WTC11 (cell line): ENCODE measurements around the gene USP21. TPM values are rescaled to one million over a fixed set of nuclear protein-coding genes. Genes with fewer than 3 reads are reported as not detected.

ENCODE experiments used
- ATAC-seq: fragments of 200-7000 bp; cut with Tn5 transposase; 2 replicates; pipeline ENCODE4 v1.10.0; 2021; ENCODE audit warnings: mild to moderate bottlenecking, moderate library complexity
- CTCF ChIA-PET: fragments of 300-600 bp; sonication (Branson Sonifier 250); formaldehyde crosslinking; loops from one replicate; lab custom pipeline; 2021; ENCODE audit warnings: antibody characterized with exemption; lab: Charles Lee
- POLR2A ChIA-PET: fragments of 350-600 bp; sonication (Branson Sonifier 250); formaldehyde crosslinking; loops from one replicate; lab custom pipeline; 2021; ENCODE audit warnings: antibody characterized with exemption; lab: Charles Lee
- DNase-seq: peaks from one replicate; pipeline ENCODE4 v3.0.0; 2021; ENCODE audit warnings: low spot score
- H3K27ac Mint-ChIP-seq: 2 replicates; pipeline ENCODE4 v1.8.0; 2021; ENCODE audit warnings: mixed read lengths
- H3K27me3 Mint-ChIP-seq: 2 replicates; pipeline ENCODE4 v1.8.0; 2021; ENCODE audit warnings: low read depth, mild to moderate bottlenecking, moderate library complexity, mixed read lengths
- H3K36me3 Mint-ChIP-seq: 2 replicates; pipeline ENCODE4 v1.8.0; 2021; ENCODE audit warnings: mixed read lengths
- H3K4me1 Mint-ChIP-seq: 2 replicates; pipeline ENCODE4 v1.8.0; 2022; ENCODE audit warnings: mixed read lengths
- H3K4me3 Mint-ChIP-seq: 2 replicates; pipeline ENCODE4 v1.8.0; 2021; ENCODE audit warnings: mild to moderate bottlenecking, moderate library complexity, mixed read lengths
- H3K9me3 Mint-ChIP-seq: 2 replicates; pipeline ENCODE4 v1.8.0; 2021; ENCODE audit warnings: mixed read lengths
- CREB1 ChIP-seq: sonication (generic); formaldehyde crosslinking; IDR thresholded peaks from 2 replicates; pipeline ENCODE4 v1.8.0; 2023; ENCODE audit warnings: mild to moderate bottlenecking, missing genetic modification reagents
- CREM ChIP-seq: sonication (generic); formaldehyde crosslinking; IDR thresholded peaks from 2 replicates; pipeline ENCODE4 v1.8.1; 2022; ENCODE audit warnings: mild to moderate bottlenecking, missing genetic modification reagents, moderate library complexity
- GTF2I ChIP-seq: fragments of 250-450 bp; sonication (Bioruptor Pico); conservative IDR thresholded peaks from 2 replicates; pipeline ENCODE4 v1.4.0; 2021; ENCODE audit warnings: mild to moderate bottlenecking
- HMGA2 ChIP-seq: fragments of 250-450 bp; sonication (Bioruptor Pico); IDR thresholded peaks from 2 replicates; pipeline ENCODE4 v1.4.0; 2021; ENCODE audit warnings: mild to moderate bottlenecking, moderate library complexity
- KAT7 ChIP-seq: sonication (generic); formaldehyde crosslinking; IDR thresholded peaks from 2 replicates; pipeline ENCODE4 v1.8.1; 2023; ENCODE audit warnings: missing genetic modification reagents, mild to moderate bottlenecking, borderline replicate concordance
- NFATC4 ChIP-seq: fragments of 250-450 bp; sonication (Bioruptor Pico); IDR thresholded peaks from 2 replicates; pipeline ENCODE4 v1.9.0; 2021; ENCODE audit warnings: mild to moderate bottlenecking
- NFE2L1 ChIP-seq: sonication (generic); formaldehyde crosslinking; IDR thresholded peaks from 2 replicates; pipeline ENCODE4 v1.8.1; 2023; ENCODE audit warnings: missing genetic modification reagents
- NFYB ChIP-seq: sonication (generic); formaldehyde crosslinking; conservative IDR thresholded peaks from 2 replicates; pipeline ENCODE4 v1.8.0; 2022; ENCODE audit warnings: low read depth, missing genetic modification reagents
- RELA ChIP-seq: sonication (generic); formaldehyde crosslinking; IDR thresholded peaks from 2 replicates; pipeline ENCODE4 v1.8.1; 2022; ENCODE audit warnings: missing genetic modification reagents, mild to moderate bottlenecking, borderline replicate concordance
- SP1 ChIP-seq: sonication (generic); formaldehyde crosslinking; conservative IDR thresholded peaks from 2 replicates; pipeline ENCODE4 v1.8.1; 2022; ENCODE audit warnings: missing genetic modification reagents
- TCF7 ChIP-seq: sonication (generic); formaldehyde crosslinking; IDR thresholded peaks from 2 replicates; pipeline ENCODE4 v1.8.0; 2022; ENCODE audit warnings: mild to moderate bottlenecking, low read depth, missing genetic modification reagents, moderate library complexity
- TEAD1 ChIP-seq: sonication (generic); formaldehyde crosslinking; IDR thresholded peaks from 2 replicates; pipeline ENCODE4 v1.8.0; 2022; ENCODE audit warnings: mild to moderate bottlenecking, missing genetic modification reagents
- ZBTB21 ChIP-seq: sonication (generic); formaldehyde crosslinking; IDR thresholded peaks from 2 replicates; pipeline ENCODE4 v1.8.1; 2023; ENCODE audit warnings: mild to moderate bottlenecking, missing genetic modification reagents, borderline replicate concordance
- ZNF317 ChIP-seq: sonication (generic); formaldehyde crosslinking; IDR thresholded peaks from 2 replicates; pipeline ENCODE4 v1.8.1; 2023; ENCODE audit warnings: low read depth, mild to moderate bottlenecking, moderate library complexity, missing genetic modification reagents, borderline replicate concordance
- total RNA-seq: library from RNA; stranded (reverse); gene quantifications from 3 replicates; pipeline ENCODE4 v1.2.3, GENCODE V29; 2021
- TF ChIP-seq, protein P1 (sequence below): sonication (generic); formaldehyde crosslinking; IDR thresholded peaks from 2 replicates; pipeline ENCODE4 v1.8.0; 2022; ENCODE audit warnings: missing genetic modification reagents
- TF ChIP-seq, protein P2 (sequence below): sonication (generic); formaldehyde crosslinking; conservative IDR thresholded peaks from 2 replicates; pipeline ENCODE4 v1.8.1; 2023; ENCODE audit warnings: mild to moderate bottlenecking, low read depth, missing genetic modification reagents, moderate library complexity
- TF ChIP-seq, protein P3 (sequence below): fragments of 250-450 bp; sonication (Bioruptor Pico); IDR thresholded peaks from 2 replicates; pipeline ENCODE4 v1.8.0; 2021; ENCODE audit warnings: mild to moderate bottlenecking
- TF ChIP-seq, protein P4 (sequence below): fragments of 200-600 bp; IDR thresholded peaks from 2 replicates; pipeline ENCODE4 v1.8.0; 2022; ENCODE audit warnings: antibody characterized with exemption
- TF ChIP-seq, protein P5 (sequence below): sonication (generic); formaldehyde crosslinking; IDR thresholded peaks from 2 replicates; pipeline ENCODE4 v1.8.1; 2022; ENCODE audit warnings: mild to moderate bottlenecking, missing genetic modification reagents, moderate library complexity, borderline replicate concordance
- TF ChIP-seq, protein P6 (sequence below): sonication (generic); formaldehyde crosslinking; IDR thresholded peaks from 2 replicates; pipeline ENCODE4 v1.8.1; 2023; ENCODE audit warnings: mild to moderate bottlenecking, missing genetic modification reagents
- TF ChIP-seq, protein P7 (sequence below): sonication (generic); formaldehyde crosslinking; IDR thresholded peaks from 2 replicates; pipeline ENCODE4 v1.8.0; 2023; ENCODE audit warnings: mild to moderate bottlenecking, missing genetic modification reagents

Gene USP21
- total RNA-seq, 1 experiment from 2014 or later, result 30.8 TPM

DNA sequence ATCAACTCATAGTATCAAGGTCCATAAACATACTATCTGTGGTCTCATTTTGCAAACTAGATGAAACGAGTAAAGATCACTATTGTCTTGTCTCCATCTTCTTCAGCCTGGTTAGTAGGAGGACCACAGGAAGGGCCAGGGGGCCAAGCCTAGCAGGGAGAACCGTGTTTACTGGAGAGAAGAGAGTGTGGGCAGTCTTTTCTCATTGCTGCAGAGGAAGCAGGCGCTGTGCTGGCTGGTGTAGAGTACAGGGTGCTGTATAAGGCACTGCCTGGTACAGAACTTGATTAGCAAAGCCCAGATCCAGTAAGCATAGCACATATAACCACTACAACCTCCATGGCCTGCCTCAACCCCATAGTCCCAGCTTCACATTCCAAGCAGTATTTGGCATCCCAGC is 28.0 kb downstream of the USP21 start:
- ChIA-PET CTCF (interaction anchor here (0.8 kb wide), 1 partner anchor 125 kb away, joined by 3 read pairs; no protein-coding TSS in a partner anchor), POLR2A (no interaction called here)
- ATAC-seq, result no peak
- TF ChIP-seq HMGA2 (no peak), RELA (CRISPR knock-in tag) (no peak), SP1 (CRISPR knock-in tag) (no peak), TCF7 (CRISPR knock-in tag) (no peak), CREB1 (CRISPR knock-in tag) (no peak), ZNF317 (CRISPR knock-in tag) (no peak)
- TF ChIP-seq, protein P1, sequence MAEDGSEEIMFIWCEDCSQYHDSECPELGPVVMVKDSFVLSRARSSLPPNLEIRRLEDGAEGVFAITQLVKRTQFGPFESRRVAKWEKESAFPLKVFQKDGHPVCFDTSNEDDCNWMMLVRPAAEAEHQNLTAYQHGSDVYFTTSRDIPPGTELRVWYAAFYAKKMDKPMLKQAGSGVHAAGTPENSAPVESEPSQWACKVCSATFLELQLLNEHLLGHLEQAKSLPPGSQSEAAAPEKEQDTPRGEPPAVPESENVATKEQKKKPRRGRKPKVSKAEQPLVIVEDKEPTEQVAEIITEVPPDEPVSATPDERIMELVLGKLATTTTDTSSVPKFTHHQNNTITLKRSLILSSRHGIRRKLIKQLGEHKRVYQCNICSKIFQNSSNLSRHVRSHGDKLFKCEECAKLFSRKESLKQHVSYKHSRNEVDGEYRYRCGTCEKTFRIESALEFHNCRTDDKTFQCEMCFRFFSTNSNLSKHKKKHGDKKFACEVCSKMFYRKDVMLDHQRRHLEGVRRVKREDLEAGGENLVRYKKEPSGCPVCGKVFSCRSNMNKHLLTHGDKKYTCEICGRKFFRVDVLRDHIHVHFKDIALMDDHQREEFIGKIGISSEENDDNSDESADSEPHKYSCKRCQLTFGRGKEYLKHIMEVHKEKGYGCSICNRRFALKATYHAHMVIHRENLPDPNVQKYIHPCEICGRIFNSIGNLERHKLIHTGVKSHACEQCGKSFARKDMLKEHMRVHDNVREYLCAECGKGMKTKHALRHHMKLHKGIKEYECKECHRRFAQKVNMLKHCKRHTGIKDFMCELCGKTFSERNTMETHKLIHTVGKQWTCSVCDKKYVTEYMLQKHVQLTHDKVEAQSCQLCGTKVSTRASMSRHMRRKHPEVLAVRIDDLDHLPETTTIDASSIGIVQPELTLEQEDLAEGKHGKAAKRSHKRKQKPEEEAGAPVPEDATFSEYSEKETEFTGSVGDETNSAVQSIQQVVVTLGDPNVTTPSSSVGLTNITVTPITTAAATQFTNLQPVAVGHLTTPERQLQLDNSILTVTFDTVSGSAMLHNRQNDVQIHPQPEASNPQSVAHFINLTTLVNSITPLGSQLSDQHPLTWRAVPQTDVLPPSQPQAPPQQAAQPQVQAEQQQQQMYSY (CRISPR knock-in tag), result no peak
- no peaks in the 10 kb centered on the region; the same call in 1 of the 2 replicates for H3K27me3 Mint-ChIP-seq
- H3K27ac Mint-ChIP-seq, result no peak overlapping the region
- peaks cover 12% of the 10 kb centered on the region for H3K4me1 Mint-ChIP-seq
- H3K4me3 Mint-ChIP-seq, result no peak overlapping the region
- H3K9me3 Mint-ChIP-seq, result no peaks in the 10 kb centered on the region
- DNase-seq, result no peak
- H3K36me3 Mint-ChIP-seq, result 0 out of 2 replicates have a peak, but pooled peaks cover 3% of the 10 kb centered on the region

DNA sequence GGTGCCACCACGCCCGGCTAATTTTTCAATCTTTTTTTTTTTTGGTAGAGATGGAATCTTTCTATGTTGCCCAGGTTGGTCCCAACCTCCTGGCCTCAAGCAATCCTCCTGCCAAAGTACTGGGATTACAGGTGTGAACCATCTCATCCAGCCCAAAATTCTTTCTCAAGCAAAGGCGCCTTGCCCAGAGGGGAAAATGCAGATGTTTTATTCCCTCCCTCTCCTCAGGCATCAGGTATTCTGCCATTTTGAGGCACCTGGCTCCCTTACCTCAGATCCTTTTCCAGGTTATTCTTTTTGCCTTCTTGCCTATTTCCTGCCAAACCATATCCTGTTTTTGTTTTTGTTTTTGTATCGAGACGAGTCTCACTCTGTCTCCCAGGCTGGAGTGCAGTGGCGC is 29.1 kb downstream of the USP21 start:
- H3K4me3 Mint-ChIP-seq, result no peak overlapping the region
- DNase-seq (no peak), ATAC-seq (no peak)
- POLR2A ChIA-PET, result interaction anchor here (0.7 kb wide), 1 partner anchor 109 kb away, joined by 7 read pairs; no protein-coding TSS in a partner anchor
- H3K36me3 Mint-ChIP-seq, result 0 out of 2 replicates have a peak, but pooled peaks cover 3% of the 10 kb centered on the region
- H3K9me3 Mint-ChIP-seq, result no peaks in the 10 kb centered on the region
- no peaks in the 10 kb centered on the region for H3K27me3 Mint-ChIP-seq
- H3K4me1 Mint-ChIP-seq, result peaks cover 15% of the 10 kb centered on the region
- no peak for TF ChIP-seq CREM (CRISPR knock-in tag)
- TF ChIP-seq, protein P2, sequence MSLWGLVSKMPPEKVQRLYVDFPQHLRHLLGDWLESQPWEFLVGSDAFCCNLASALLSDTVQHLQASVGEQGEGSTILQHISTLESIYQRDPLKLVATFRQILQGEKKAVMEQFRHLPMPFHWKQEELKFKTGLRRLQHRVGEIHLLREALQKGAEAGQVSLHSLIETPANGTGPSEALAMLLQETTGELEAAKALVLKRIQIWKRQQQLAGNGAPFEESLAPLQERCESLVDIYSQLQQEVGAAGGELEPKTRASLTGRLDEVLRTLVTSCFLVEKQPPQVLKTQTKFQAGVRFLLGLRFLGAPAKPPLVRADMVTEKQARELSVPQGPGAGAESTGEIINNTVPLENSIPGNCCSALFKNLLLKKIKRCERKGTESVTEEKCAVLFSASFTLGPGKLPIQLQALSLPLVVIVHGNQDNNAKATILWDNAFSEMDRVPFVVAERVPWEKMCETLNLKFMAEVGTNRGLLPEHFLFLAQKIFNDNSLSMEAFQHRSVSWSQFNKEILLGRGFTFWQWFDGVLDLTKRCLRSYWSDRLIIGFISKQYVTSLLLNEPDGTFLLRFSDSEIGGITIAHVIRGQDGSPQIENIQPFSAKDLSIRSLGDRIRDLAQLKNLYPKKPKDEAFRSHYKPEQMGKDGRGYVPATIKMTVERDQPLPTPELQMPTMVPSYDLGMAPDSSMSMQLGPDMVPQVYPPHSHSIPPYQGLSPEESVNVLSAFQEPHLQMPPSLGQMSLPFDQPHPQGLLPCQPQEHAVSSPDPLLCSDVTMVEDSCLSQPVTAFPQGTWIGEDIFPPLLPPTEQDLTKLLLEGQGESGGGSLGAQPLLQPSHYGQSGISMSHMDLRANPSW (CRISPR knock-in tag), result no peak
- no peak for TF ChIP-seq NFATC4 (CRISPR knock-in tag)
- TF ChIP-seq, protein P3, sequence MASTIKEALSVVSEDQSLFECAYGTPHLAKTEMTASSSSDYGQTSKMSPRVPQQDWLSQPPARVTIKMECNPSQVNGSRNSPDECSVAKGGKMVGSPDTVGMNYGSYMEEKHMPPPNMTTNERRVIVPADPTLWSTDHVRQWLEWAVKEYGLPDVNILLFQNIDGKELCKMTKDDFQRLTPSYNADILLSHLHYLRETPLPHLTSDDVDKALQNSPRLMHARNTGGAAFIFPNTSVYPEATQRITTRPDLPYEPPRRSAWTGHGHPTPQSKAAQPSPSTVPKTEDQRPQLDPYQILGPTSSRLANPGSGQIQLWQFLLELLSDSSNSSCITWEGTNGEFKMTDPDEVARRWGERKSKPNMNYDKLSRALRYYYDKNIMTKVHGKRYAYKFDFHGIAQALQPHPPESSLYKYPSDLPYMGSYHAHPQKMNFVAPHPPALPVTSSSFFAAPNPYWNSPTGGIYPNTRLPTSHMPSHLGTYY (CRISPR knock-in tag), result no peak
- TF ChIP-seq TEAD1 (CRISPR knock-in tag), result no peak
- TF ChIP-seq NFYB, result no peak
- TF ChIP-seq, protein P4, sequence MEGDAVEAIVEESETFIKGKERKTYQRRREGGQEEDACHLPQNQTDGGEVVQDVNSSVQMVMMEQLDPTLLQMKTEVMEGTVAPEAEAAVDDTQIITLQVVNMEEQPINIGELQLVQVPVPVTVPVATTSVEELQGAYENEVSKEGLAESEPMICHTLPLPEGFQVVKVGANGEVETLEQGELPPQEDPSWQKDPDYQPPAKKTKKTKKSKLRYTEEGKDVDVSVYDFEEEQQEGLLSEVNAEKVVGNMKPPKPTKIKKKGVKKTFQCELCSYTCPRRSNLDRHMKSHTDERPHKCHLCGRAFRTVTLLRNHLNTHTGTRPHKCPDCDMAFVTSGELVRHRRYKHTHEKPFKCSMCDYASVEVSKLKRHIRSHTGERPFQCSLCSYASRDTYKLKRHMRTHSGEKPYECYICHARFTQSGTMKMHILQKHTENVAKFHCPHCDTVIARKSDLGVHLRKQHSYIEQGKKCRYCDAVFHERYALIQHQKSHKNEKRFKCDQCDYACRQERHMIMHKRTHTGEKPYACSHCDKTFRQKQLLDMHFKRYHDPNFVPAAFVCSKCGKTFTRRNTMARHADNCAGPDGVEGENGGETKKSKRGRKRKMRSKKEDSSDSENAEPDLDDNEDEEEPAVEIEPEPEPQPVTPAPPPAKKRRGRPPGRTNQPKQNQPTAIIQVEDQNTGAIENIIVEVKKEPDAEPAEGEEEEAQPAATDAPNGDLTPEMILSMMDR, result no peak
- no peak for TF ChIP-seq ZBTB21 (CRISPR knock-in tag)
- TF ChIP-seq, protein P5, sequence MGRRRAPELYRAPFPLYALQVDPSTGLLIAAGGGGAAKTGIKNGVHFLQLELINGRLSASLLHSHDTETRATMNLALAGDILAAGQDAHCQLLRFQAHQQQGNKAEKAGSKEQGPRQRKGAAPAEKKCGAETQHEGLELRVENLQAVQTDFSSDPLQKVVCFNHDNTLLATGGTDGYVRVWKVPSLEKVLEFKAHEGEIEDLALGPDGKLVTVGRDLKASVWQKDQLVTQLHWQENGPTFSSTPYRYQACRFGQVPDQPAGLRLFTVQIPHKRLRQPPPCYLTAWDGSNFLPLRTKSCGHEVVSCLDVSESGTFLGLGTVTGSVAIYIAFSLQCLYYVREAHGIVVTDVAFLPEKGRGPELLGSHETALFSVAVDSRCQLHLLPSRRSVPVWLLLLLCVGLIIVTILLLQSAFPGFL (CRISPR knock-in tag), result no peak
- no peak for TF ChIP-seq GTF2I (CRISPR knock-in tag)
- TF ChIP-seq, protein P6, sequence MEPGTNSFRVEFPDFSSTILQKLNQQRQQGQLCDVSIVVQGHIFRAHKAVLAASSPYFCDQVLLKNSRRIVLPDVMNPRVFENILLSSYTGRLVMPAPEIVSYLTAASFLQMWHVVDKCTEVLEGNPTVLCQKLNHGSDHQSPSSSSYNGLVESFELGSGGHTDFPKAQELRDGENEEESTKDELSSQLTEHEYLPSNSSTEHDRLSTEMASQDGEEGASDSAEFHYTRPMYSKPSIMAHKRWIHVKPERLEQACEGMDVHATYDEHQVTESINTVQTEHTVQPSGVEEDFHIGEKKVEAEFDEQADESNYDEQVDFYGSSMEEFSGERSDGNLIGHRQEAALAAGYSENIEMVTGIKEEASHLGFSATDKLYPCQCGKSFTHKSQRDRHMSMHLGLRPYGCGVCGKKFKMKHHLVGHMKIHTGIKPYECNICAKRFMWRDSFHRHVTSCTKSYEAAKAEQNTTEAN, result no peak
- TF ChIP-seq, protein P7, sequence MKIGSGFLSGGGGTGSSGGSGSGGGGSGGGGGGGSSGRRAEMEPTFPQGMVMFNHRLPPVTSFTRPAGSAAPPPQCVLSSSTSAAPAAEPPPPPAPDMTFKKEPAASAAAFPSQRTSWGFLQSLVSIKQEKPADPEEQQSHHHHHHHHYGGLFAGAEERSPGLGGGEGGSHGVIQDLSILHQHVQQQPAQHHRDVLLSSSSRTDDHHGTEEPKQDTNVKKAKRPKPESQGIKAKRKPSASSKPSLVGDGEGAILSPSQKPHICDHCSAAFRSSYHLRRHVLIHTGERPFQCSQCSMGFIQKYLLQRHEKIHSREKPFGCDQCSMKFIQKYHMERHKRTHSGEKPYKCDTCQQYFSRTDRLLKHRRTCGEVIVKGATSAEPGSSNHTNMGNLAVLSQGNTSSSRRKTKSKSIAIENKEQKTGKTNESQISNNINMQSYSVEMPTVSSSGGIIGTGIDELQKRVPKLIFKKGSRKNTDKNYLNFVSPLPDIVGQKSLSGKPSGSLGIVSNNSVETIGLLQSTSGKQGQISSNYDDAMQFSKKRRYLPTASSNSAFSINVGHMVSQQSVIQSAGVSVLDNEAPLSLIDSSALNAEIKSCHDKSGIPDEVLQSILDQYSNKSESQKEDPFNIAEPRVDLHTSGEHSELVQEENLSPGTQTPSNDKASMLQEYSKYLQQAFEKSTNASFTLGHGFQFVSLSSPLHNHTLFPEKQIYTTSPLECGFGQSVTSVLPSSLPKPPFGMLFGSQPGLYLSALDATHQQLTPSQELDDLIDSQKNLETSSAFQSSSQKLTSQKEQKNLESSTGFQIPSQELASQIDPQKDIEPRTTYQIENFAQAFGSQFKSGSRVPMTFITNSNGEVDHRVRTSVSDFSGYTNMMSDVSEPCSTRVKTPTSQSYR (CRISPR knock-in tag), result no peak
- no peak for TF ChIP-seq KAT7 (CRISPR knock-in tag)
- TF ChIP-seq NFE2L1 (CRISPR knock-in tag), result no peak
- TF ChIP-seq RELA (CRISPR knock-in tag), result no peak
- TF ChIP-seq, all 79 proteins: peak for 0
- CTCF ChIA-PET, result interaction anchor here (0.7 kb wide), 1 partner anchor 9 kb away, joined by 7 read pairs; no protein-coding TSS in a partner anchor
- no peak overlapping the region for H3K27ac Mint-ChIP-seq
